Measurements from ENCODE around the gene HSP90AB1.

DNA sequence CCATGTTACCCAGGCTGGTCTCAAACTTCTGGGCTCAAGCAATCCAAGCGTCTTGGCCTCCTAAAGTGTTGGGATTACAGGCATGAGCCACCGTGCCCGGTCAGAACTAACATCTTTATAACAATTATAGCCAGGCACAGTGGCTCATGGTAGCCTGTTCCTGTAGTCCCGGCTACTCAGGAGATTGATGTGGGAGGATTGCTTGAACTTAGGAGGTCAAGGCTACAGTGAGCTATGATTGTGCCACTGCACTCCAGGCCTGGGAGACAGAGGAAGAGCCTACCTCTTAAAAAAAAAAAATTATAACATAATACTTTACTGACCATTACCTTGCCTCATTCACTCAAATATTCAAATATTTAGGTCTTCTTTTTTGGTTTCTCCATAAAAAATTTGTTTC, 47.0 kb upstream of the HSP90AB1 start:
- TF ChIP-seq, protein P1, sequence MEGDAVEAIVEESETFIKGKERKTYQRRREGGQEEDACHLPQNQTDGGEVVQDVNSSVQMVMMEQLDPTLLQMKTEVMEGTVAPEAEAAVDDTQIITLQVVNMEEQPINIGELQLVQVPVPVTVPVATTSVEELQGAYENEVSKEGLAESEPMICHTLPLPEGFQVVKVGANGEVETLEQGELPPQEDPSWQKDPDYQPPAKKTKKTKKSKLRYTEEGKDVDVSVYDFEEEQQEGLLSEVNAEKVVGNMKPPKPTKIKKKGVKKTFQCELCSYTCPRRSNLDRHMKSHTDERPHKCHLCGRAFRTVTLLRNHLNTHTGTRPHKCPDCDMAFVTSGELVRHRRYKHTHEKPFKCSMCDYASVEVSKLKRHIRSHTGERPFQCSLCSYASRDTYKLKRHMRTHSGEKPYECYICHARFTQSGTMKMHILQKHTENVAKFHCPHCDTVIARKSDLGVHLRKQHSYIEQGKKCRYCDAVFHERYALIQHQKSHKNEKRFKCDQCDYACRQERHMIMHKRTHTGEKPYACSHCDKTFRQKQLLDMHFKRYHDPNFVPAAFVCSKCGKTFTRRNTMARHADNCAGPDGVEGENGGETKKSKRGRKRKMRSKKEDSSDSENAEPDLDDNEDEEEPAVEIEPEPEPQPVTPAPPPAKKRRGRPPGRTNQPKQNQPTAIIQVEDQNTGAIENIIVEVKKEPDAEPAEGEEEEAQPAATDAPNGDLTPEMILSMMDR (IDR thresholded peaks at IDR 0.05; ENCODE audit: poor library complexity): no peak
- no peak for TF ChIP-seq EZH2 (IDR thresholded peaks at IDR 0.05; ENCODE audit: borderline replicate concordance)

All from hepatocyte (in vitro differentiated cells).